Suprapubic skin (tissue), 3 donors: ENCODE results near the gene RRP1B.

ENCODE experiments used
- POLR2A ChIP-seq, 2 donors: fragments of 450-650 bp; IDR thresholded peaks; one replicate each; pipeline ENCODE4 v1.6.1; 2017; ENCODE audit warnings: antibody characterized with exemption in 2 of 2, mild to moderate bottlenecking in 2 of 2, moderate library complexity in 2 of 2
- TF ChIP-seq, protein P1 (sequence below), 2 donors: fragments of 200-600 bp in 1 of 2; fragments of 450-650 bp in 1 of 2; sonication (generic) in 1 of 2; IDR thresholded peaks; one replicate each; pipeline ENCODE4 v1.5.1; 2016 to 2019; ENCODE audit warnings: antibody characterized with exemption in 2 of 2, mild to moderate bottlenecking in 1 of 2, moderate library complexity in 1 of 2

DNA sequence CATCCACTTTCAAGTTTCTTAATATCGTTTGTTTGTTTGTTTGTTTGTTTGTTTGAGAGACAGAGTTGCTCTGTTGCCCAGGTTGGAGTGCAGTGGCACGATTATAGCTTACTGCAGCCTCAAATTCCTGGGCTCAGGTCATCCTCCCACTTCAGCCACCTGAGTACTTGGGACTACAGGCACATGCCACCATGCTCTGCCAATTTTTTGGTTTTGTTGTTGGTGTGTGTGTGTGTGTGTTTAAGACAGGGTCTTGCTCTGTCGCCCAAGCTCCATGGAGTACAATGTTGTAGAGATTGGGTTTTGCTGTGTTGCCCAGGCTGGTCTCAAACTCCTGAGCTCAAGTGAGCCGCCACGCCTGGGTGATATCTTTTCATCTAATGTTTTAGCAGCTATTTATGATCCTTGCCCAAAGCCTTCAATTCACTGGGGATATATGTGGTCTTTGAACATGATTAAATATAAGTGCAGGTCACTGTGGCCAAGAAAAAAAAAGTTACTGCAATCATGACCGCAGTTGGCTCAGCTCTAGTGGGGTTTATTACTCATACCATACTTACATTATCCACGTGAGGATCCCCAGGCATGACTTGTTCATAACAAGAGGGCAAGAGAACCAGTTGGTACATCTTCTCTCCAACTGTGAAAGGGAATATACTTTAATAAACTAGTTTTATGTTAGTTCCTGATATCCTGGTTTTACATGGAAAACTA, 8.0 kb downstream of the RRP1B start:
- TF ChIP-seq, protein P1, sequence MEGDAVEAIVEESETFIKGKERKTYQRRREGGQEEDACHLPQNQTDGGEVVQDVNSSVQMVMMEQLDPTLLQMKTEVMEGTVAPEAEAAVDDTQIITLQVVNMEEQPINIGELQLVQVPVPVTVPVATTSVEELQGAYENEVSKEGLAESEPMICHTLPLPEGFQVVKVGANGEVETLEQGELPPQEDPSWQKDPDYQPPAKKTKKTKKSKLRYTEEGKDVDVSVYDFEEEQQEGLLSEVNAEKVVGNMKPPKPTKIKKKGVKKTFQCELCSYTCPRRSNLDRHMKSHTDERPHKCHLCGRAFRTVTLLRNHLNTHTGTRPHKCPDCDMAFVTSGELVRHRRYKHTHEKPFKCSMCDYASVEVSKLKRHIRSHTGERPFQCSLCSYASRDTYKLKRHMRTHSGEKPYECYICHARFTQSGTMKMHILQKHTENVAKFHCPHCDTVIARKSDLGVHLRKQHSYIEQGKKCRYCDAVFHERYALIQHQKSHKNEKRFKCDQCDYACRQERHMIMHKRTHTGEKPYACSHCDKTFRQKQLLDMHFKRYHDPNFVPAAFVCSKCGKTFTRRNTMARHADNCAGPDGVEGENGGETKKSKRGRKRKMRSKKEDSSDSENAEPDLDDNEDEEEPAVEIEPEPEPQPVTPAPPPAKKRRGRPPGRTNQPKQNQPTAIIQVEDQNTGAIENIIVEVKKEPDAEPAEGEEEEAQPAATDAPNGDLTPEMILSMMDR (IDR thresholded peaks at IDR 0.05) = no peak
- no peak for TF ChIP-seq POLR2A (IDR thresholded peaks at IDR 0.05)
